Measurements from ENCODE around the gene BRD4.
A peak's percentile ranks its signal among the peaks of the same experiment; 100 is the strongest.

Gene BRD4

DNA sequence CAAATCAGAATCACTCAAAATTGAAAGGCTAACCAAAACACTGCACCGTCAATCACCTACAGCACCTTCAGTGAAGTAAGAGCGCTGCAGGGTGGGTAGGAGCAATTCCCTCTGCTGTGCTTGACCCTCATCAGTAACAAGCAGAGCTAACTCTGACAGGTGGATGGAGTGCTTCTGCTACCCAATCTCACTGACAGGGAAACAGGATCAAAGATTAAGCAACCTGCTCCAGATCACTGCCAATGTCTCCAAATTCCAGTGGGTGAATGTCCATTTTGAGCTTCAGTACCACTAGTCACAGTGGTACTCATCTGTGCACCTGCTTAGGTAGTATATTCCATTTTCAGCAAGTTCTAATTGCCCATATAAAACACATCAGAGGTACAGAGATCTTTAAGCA is 25.2 kb downstream of the BRD4 start:
- DNase-seq: no peak

DNA sequence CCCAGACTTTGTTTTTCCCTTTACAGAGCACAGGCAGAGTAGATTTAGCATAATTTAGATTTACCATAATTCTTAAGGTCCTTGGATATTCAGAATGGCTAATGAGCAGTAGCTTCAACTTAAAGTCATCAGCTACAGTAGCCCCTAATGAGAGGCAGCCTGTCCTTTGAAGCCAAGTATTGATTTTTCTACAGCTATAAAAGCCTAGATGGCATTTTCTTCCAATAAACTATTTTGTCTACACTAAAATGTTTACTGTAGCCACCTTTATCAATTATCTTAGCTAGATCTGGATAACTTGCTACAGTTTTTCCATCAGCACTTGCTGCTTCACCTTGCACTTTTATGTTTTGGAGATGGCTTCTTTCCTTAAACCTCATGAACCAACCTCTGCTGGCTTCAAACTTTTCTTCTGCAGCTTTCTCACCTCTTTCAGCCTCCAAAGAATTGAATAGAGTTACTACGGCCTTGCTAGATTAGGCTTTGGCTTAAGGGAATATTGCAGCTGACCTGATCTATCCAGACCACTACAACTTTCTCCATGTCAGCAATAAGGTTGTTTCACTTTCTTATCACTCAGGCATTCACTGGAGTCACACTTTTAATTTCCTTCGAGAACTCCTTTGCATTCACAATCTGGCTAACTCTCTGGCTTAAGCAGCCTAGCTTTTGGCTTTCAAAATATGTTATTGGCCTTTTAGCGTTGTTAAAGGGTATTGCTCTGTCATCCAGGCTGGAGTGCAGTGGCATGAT is 26.6 kb downstream of the BRD4 start:
- no peak for DNase-seq

DNA sequence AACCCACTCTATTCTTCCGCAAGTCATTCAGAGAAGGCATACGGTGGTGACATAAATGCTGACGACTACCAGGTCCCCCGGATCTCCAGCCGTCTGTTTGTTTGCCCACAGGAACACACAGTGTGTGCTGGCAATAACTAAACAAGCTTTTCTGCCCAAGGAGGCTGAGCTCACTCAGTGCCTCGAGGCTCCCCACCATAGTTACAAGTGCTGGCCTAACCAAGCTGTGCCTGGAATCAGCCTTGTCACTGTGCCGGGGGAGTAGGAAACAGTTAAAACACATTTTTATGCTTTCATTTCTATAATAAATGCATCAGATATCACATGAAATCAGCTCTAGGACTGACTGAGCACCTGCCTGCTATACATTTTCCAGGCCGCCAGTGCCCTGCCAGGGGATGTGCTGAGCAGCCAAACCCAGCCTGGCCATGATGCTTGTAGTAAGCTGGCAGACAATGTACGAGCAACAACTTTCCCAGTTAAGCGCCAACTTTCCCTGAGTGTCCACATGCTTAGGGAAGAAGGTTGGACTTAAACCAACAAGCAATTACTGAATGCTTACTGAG is 28.1 kb downstream of the BRD4 start:
- DNase-seq: peak; percentile 75

DNA sequence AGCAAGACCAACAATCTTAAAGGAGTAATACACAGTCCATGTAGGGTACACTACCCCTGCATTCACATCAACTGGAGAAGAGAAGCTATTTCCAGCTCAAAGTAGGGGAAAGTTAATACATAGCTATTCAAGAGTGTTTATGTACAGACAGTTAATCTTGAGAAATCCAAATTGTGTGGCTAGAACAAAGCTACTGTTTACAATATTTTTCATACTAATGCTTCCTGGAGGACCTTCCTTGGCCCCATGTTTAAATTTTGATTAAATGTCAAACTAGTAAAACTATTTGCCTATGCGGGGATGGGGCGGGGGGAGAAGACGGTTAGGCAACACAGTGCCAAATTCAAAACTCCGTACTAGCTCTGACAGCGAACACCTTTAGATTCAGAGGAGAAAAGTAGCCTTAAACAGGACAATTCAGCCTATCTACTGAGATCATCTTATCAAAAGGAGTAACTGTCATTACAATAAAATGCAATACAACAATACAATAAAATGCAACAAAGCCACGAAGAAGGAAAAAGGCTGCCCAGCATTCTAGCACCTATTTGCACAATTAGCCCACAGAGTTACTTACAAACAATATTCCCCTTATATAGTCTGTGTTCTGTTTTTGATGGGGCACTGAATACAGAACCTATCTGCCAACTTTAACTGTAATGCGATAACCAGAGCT is 29.1 kb downstream of the BRD4 start:
- DNase-seq: no peak

DNA sequence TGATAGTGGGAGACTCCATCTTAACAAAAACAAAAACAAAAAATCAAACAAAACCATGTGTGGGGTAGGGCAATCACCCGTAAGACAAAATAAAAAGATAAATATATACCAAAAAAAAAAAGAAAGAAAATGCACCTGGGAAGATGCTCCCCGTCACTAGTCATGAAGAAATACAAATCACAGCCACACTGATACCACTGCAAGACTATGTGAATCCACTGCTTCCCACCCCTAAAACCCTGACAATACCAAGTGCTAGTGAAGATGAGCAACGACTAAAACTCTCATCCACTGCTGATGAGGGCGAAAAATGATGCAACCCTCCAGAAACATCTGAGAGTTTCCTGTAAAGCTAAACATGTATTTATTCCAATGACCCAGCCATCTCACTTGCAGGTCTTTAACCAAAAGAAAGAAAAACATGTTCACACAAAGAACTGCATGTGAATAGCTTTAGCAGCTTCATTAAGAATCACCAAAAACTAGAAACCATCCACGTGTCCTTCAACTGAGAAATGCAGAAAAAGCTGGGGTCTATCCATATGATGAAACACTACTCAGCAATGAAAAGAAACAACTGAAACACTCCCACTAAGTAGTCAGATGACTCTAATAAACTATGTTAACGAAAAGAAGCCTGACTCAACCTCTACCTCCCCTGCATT is 31.7 kb downstream of the BRD4 start:
- DNase-seq: no peak

DNA sequence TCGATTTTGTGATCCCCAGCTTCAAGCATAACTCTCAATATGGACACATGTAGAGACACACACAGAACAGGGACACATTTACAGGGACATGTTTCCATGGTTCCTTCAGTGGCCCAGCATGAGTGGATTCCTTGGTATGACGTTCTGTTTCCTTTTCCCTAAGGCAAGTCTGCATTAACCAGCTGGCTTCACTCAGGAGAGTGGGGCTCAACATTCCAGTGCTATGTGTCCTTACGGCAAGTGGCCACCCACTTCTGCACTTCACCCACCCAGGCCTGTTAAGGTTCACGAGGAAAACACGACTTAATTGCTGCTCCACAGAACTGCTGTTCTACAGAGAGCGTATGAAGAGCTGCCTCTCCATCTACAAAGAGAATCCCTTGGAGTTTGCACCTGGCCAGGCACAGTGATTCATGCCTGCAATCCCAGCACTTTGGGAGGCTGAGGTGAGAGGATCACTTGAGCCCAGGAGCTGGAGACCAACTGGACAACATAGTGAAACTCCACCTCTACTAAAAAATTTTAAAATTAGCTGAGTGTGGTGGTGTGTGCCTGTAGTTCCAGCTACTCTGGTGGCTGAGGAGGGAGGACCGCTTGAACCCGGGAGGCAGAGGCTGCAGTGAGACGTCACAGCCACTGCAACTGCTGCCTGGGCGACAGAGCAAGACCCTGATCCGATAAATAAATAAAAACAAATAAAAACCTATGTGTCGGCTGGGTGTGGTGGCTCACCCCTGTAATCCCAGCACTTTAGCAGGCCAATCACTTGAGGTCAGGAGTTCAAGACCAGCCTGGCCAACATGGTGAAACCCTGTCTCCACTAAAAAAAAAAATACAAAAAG is 32.5 kb downstream of the BRD4 start:
- DNase-seq: no peak

DNA sequence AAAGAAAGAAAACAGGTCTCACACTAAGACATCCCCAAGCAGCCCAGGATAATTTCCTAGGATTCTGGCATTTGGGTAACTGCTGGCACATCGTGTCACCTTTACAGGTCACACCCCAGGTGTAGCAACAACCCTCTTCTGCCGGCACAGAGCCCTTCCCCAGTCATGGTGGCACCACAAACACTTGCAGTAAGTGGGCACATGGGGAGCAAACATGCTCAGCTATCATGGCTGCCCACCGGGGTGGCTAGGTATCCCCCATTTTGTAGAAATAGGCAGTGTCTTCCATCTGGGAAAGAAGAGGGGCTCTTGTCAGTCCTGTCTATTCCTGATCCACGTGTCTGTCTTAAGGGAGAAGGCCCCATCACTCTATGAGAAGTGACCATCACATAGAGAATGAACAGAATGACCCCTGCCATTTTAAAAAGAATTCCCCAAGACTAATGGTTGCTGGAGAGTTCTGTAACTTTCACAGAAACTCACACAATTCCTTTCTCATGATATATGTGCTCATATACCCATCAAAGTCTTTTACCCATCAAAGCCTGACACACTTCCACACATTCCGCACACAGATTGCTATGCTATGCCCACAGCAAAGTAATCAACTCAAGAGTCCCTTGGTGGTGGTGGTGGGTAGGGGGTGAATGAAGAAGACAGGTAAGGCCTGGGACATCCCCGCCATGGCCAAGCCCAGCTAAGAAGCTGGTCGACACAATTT is 33.3 kb downstream of the BRD4 start:
- DNase-seq: no peak

DNA sequence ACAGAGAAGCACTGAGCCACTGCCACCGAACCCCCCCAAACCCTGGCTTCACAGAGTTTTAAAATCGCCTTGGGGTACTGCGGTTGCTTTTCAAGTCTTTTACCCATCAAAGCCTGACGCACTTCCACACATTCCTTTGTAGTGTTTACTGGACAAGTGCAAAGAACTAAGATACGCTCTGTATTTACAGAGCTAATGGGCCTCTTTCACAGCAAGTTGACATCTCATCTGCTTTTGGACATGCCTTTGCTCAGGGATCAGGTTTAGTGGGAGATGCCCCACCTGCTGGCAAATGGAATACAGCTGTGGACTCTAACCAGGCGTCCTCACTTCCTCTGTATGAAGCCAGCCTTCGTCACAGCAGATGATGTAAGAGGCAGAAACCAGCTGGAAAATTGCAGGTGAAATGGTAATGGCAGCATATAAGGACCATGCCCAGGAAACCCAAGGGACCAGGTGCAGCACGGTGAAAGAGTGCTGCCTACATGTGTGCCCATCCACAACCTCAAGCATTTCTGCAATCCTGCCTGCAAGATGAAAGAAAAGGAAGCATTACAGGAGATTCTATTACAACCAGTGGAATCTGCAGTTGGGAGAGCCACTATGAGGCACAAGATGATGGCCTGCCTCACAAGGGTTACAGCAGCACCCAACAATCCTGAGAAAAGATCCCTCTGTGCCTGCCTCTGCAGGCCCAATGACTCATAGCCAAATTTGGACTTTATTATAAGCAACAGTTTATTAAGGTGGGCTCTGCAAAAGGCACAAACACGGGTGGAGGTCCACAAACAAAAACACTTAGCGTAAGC is 34.7 kb downstream of the BRD4 start:
- no peak for DNase-seq

DNA sequence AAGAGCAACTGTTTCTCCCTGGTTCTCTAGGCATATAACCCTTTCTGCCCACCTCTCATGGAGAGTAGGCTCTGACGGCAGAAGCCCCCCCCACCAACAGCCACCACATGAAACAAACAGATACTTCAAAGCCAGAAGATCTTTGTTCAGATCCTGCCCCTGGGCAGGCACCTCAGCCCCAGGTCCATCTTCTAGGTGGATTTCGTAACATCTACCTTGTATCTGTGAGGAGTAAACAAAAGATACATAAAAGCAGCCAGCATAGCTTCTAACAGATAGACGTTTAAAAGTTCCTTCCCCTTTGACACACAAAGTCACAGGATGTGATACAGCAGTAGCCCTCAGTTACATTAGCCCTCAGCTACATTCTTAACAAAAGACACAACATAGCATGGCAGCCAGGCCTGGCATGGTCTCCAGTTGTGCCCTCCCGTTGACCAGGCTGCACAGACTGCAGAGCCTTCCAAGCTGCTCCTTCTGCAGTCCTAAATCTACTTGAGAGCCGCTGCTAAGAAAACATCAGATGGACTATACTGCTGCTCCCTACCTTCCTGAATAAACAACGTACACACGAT is 35.4 kb downstream of the BRD4 start:
- DNase-seq: no peak

DNA sequence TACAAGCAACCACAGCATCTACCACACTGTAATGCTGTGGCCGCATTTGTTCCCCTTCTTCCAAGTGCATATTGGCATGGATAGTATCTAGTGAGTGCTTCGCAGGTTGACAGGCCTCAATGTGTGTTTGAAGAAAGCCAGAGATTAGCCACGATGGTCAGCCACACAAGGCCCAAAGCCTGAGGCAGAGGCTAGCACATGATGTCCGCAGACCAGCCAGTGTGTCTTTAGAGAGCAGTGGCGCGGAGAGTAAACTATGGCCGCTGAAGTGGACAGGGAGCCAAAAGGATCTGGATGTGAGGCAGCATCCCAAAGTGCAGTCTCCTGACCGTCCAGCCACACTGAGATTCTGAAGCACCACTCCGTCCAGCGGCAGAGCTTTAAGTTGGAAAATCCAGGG is 36.0 kb downstream of the BRD4 start:
- DNase-seq: no peak

DNA sequence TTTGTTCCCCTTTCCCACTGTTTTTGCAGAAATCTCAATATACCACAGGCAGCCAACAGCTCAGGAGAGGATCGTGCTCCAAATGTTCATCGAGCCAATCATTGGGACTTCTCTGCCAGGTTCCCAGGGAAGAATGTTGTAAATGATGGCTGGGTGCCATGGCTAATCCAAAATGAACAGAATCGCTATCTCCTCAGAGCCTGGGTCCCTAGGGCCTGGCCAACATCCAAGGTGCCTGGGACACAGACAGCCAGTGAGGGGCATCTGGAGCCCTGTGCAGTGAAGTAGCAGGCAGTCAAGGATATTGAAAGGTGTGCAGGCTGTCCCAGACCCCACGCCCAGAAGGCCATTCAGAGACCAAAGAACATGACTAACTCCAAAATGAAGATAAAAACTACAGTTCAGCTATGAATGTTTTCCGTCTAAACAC is 37.8 kb downstream of the BRD4 start:
- DNase-seq: no peak

DNA sequence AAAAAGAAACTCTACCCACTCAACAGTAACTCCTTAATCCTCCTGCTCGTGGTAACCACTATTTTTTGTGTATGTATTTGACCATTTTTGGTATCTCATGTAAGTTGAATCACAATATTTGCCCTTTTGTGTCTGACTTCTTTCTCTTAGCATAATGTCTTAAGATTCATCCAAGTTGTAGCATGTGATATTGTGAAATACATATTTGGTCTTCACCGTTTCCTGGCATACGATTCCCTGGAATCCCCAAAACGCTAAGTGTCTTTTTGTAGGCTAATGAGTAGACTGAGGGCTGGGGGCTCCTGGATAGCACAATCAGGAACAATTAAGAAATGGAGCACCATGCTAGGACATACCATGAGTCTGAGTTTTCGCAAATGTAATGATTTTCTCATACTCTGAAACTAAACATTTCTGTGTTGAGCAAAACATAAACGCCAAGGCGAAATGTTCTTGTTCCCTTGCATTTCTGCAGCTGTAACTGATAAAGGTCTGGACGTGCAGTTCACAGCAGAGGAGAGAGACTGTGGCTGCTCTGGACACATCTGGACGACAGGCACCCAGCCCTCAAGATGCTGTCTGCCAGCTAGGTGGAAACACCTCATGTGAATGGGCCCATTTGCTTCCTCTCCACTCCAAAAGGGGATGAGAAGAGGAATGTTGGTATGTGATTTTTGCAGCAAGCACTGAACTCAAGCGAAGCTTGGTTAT is 38.4 kb downstream of the BRD4 start:
- DNase-seq: no peak

DNA sequence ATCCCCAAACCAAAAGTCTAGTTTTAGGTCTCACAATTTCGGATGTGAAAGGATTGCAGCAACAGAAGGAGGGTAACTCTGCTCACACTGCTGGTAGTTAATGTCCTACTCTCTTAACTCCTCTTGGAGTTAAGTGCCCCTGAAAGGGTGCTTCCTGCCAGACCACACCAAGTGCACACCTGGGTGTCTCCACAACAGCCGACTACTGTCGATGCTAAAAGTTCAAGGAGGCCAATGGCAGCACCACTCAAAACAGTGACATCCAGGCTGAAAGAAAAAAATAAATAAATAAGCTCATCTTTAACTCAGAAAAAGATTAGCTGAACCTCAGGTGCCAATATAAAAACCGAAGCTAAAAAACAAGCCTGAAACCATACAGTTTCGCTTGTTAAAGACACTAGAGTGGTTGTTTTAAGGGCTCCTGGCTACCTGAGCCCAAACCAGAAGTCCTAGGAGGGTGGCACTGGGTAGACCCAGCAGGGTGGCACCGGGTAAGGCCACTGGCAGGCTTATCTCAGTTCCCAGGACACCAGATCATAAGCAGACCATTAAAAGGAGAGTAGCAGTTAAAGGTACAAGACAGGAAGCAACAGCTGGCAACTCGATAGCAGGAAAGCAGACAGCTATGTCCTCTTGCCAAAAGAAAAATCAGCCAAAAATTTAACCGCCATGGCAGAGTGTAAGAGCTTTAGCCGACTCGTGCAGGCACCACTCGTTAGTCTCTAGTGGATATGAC is 39.3 kb downstream of the BRD4 start:
- DNase-seq: no peak

DNA sequence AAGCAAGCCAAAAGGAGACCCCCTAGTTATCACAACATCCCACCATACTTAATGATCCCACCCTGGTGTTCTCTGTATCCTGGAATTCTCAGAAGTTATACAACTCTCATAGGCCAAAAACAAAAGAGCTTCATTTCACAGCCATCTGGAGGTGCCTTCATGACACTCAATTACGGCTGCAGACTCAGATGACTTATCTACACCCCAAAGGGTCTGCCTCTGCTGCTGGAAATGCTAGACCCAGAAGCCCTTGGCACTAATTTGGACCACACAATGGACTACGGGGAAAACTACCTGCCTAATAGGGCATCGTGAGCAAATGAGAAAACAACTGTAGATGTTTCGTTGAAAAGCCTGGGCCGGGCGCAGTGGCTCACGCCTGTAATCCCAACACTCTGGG is 40.2 kb downstream of the BRD4 start:
- no peak for DNase-seq

DNA sequence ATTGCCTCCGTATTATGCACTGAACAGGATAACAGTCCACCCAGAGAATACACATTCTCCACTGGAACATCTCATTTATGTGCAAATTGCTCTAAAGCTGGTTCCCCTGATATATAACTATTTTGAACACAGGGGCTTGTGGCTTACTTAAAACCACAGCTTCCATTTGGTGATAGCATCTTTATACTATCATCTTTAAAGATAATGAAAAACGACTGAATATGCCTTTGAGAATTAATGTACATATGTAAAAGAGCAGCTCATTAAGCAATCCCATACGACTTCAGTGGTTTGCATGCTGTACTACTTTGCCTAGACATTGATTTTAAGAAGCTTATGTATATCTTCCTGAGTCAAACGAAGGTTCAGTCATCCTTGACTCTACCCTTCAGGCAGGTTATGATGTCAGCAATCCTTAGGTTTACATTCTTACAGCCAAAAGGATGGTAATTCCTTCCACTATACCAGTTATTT is 40.8 kb downstream of the BRD4 start:
- no peak for DNase-seq

DNA sequence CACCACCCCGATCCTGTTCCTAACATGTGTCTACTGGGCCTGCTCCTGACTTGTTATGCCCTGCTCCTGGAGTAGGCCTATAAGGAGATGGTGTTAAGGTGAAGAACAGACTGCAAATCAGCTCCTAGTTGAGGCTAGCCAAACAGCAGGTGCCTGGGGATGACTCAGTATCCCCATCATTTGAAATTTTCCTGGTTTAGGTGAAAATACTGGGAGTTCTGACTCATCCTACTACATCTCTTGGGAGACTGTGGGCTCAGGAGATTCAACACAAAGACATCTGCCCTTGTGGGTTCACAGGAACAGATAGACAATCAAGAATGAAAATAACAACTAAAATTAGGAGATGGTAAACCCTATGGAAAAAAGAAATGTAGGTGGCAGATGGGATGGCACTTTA is 41.2 kb downstream of the BRD4 start:
- no peak for DNase-seq

DNA sequence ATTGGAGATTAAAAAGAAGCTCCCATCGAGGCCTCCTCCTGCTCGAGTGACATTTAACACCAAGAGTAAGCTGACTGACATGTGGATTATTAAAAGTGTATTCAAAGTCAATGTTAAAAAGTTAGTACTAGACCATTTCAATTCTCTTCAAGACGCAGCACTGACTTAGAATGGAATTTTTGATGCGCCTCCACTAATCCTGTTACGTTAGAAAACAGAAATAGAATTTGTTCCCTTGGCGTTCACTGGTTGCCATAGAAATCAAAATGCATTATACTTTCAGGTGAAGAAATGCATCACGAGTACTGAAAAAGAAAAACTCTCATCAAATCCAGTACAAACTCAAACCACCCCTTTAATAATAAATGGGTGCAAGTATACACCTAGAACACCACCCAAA is 42.2 kb downstream of the BRD4 start:
- no peak for DNase-seq

DNA sequence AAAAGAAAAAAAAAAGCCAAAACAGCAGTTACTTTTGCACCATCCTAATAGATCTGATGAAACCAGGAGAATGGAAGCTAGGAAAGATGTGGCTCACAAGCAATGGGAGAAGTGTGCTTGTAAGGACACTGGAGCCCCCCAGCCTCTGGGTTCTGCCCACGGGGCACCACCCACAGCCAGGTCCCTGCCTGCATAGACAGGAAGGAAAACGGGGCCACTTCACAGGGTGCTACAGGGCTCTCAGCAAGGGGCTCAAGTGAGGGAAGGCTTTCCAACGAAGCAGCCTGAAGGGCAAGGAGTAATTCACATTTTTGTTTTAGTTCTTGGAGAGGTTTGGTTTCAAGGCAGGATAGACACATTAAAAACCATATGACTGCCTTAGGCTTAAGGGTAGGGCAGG is 42.7 kb downstream of the BRD4 start:
- DNase-seq: no peak
